Measurements from ENCODE around the gene PARD3B.

PARD3B gene

GRCh38 chr2:205375461-205376448 is 830.5 kb downstream of the PARD3B start:
- no peak for DNase-seq

- DNase-seq = no peak
These were observed 832.0 kb downstream of the PARD3B start for GRCh38 chr2:205377324-205377723.

DNA sequence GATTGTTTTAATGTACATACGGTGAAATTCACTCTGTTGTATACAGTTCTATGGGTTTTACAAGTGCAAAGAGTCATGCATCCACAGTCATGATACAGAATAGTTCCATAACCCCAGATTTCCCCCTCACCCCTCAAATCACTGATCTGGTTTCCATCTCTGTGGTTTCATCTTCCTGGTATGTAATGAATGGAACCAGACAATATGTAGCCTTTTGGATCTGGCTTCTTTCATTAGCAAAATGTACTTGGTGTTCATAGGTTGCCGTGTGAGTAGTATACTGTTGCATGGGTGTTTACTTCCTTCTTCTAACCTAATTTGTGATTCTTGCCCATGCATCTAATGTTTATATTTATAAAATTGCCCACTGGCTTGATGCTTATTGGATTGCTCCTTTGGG is 838.3 kb downstream of the PARD3B start:
- DNase-seq = no peak

GRCh38 chr2:205386109-205386508 is 840.8 kb downstream of the PARD3B start:
- DNase-seq = no peak

DNA sequence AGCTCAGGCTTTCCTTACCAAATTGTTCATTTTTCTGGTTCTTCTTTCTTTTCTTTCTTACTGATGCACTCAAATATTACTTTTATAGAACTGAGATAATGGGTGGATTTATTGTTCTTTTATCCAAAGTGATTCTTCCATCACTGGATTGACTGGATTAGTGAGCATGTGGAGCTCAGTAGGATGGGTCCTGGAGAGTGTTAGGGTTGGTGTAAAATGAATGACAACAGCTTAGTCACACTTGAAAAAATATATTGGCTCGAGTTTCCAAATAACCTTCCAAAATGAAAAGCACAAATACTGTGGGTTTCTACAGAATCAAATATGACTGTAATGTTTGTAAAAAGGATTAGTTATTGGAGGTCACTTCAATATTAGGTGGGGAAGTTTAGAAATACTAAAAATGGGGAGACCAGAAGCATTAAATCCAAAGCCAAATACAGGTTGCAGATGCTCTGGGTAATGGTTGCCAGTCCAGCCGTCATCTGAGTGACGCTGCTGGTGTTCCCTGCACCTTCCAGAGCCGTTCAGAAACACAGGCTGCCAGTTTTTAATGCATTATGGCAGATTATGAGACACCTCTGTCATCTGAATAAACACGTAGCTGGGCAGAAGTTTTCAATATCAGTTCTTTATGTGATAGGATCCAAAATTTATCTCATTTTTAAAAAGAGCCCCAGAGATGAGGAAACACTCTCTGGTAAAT is 842.2 kb downstream of the PARD3B start:
- DNase-seq = no peak

DNA sequence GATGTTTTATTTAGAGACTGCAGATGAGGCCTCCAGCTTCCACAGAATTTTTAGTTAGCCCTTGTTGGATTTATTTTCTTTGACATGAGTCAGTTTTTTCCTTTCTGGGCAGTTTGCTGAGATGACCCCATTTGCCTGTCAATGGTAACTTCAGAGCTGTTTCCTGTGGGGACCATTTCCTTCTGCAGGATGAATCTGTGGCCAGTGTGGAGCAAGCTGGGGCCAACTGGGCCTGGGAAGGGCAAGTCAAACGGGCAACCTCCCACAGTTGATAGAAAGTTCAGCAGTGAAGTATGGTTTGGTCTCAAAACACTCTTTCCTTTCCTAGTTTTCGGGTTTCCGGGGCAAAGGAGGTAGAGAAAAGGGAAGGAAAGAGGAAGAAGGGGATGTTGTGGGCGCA is 845.6 kb downstream of the PARD3B start:
- no peak for DNase-seq

GRCh38 chr2:205401511-205401910 is 856.2 kb downstream of the PARD3B start:
- DNase-seq = no peak

DNA sequence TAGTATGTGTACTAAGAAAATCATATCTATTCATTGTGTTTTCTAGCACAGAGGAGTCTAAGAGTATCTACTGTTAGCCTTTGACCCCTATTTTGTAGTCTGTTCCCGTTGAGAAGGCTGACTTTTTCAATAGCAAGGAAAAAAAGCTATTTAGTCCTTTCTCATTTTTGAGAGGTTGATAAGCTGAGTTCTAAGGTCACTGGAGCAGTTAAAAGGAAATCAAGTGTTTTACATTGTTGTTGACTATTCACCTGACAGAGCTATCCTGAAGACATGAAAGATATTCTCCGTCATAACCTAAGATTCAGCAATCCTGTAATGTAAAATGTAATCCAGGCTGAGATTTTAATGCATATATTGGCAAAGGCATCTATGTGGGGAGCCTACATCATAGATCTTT is 856.7 kb downstream of the PARD3B start:
- DNase-seq = no peak

DNA sequence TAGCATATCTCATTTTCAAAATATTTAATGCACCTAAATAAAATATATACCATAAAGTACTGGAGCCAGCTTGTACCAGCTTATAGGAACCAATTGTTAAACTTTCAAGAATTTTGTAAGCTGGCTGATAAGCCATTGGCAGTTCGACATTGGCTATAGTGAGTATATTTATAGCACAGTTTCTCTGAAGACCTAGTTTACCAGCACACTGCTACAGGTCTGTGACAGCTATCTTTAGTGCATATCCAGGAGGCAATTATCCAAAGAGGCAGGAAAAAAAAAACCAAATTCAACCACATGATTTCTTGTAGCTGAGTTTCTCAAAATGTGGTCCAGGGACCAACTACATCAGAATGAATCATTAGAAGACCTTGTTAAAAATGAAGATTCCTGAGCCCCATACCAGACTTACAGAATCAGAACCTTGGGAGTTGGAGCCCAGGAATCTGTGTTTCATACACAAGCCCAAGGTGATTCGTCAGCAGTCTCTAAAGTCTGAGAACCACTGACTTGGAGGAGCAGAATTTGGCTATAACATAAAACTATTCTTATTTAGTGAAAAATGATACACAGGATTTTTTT is 858.1 kb downstream of the PARD3B start:
- DNase-seq = no peak

DNA sequence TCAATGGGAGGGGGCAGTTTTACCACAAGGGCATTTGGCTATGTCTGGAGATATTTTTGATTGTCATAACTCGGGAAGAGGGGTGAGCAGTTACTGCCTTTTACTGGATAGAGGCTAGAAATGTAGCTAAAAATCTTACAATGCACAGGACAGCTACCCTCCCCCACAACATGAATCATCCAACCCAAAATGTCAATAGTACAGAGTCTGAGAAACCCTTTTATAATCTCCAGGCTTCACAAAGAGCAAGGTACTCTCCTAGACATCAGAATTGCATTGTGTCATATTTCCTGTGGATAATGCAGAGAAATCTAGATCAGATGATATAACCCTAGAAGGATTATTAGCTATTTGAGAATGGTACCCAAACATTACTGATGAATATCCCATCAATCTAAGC is 859.9 kb downstream of the PARD3B start:
- no peak for DNase-seq

GRCh38 chr2:205405752-205406151 is 860.5 kb downstream of the PARD3B start:
- DNase-seq = no peak

DNA sequence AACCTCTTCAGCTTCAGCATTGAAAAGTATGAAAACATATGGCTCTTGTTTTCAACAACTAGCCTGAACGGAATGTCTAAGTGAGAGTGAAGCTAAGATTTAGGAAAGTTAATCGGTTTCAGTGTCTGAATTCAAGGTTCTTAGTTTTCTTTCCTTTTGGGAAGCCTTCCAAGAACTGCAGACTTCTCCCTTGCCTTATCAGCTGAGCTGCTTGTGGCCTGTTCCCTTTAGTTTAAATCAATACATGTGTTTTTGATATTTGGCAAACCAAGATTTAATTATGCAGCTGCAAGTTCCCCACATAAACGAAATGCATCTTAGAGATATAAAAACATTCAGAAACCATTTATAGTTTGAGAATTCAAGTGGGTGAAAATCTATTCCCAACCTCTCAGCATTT is 862.7 kb downstream of the PARD3B start:
- DNase-seq = no peak

GRCh38 chr2:205408696-205409095 is 863.4 kb downstream of the PARD3B start:
- DNase-seq = no peak

DNA sequence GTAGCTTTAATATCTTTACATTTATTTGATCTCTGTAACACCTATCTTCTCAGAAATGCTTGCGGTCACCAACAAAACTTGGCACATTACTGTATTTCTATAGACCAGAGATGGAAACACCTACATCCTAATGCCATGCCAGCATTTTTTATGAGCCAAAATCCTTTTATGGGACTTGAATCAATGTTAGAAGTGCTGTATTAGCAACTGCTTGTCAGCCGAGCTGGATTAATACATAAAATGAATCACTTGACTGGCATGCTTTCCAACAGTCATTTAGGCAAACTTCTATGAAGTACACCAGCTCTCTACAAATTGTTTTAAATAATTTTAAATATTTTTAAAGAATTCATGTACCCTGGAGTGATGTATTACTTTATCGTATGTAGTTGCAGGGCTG is 864.1 kb downstream of the PARD3B start:
- no peak for DNase-seq

DNA sequence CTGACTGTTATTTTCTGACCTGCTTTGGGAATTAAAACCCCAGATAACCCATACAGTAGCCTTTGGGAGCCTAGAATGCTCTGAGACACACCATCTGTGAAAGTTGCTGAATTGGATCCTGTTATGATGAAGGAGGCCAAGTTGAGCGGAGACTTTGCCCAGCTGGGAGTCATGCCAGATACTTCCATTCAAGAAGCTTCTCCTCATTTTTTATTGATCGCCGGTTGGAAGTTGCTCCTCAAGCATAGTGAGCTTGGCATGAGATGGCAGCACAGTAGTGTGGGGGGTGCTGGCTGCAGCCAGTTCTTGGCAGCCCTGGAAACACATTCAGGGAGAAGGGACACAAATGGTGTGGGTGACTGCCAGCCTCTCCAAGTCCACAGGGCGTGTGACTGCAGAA is 866.3 kb downstream of the PARD3B start:
- no peak for DNase-seq

DNA sequence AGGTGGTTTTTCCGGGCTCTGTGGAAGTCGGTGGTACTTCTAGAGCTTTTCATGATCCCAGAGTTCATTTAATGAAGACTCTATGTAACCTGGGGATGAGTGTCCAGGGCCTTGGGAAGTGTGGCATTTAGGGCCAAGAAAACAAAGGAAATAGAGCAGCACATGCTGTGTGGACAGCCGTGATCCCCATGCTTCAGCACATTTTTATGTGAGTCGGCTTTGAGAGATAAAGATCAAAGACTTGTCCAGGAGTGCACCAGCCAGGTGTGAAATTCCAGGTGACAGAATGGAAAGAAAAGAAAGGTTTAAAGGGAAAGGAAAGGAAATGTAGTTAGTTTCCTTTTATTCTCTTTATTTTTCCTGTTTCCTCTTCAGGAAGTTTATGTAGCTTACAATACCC is 879.1 kb downstream of the PARD3B start:
- no peak for DNase-seq

DNA sequence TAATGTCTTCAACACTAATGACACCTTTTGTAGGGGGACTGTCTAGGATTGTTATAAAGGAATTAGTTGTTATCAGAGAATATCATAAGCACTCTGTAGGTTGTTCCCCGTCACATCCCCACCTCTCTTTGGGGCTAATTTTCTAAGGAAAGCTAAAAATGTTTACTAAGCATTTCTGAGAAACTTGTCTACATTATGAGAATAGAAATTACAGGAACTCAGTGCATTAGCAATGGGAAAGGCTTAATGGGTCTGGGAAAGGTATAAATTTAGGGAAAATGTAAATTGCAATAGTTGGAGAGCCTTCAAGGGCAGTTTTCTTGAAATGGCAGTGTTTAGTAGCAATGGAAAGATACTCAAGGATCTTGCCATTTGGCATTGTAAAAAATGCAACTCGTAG is 879.8 kb downstream of the PARD3B start:
- no peak for DNase-seq

- no peak for DNase-seq
These were observed 881.8 kb downstream of the PARD3B start for GRCh38 chr2:205427112-205427511.

DNA sequence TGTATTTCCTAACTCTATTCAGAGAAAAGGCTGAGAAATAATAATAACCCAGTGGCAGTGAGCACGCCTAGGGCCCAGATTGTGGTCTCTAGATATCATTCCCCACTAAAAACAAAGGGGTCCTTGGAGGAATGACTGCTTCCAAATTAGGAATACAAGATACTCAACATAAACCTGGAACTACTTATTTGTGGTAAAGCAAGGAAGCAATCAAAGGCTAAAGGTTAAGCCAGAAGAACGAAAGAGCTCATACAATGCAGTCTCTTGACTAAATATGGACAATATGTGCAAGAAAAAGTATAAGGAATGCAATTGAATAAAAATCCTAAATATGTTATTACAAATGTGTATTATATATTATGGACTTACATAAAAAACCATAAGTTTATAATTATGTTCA is 883.5 kb downstream of the PARD3B start:
- DNase-seq = no peak

DNA sequence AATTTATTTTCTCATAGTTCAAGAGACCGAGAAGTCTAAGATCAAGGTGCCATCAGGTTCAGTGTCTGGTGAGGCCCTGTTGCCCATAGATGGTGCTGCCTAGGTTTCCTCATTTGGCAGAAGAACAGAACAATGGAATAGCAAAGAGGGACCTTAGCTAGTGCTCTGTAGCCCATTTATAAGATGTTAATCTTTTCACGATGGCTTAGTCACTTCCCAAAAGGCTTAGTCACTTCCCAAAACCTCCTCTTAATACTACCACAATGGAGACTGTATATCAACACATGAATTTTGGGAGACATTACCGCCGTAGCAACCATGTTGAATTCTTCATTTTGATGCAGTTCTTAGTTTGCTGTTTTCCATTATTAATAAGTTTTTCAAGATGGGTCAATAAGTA is 890.7 kb downstream of the PARD3B start:
- no peak for DNase-seq

- no peak for DNase-seq
These were observed 893.0 kb downstream of the PARD3B start for GRCh38 chr2:205438241-205438640.

- no peak for DNase-seq
These were observed 894.3 kb downstream of the PARD3B start for GRCh38 chr2:205439621-205440020.

DNA sequence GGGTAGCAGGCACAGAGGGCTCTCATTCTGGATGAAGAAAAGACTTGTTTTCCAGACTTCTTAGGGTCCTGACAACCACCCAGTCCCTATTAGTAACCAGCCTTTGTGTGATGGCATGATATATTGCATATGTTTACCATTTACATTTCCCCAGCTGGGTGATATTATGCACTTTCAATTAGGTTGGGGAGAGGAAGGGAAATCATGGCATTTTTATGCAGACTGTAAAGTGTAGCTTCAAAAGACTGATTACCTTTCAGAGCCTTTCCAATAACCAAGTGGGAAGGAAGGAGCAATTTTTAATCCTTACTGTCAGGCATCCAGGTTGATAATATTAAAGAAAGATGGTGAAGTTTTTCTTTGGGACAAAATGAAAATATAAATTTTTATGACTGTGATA is 896.2 kb downstream of the PARD3B start:
- no peak for DNase-seq

DNA sequence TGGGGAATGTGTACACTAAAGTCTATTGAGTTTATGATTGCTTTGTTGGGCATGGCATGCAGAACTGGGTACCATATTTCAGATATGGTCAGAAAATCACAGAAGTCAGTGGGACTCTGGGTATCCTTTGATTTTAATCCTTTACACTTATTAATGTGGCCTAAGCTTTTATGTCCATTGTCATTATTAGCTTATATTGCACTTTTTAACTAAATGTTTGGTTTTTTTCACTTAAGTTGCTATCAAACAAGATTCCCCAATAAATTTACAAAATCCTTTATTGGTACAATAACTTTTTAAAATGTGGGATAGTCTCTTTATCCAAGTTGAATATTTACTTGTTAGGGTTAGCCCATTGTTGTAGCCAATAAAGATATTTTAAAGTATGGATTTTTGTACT is 902.9 kb downstream of the PARD3B start:
- no peak for DNase-seq
